IPS-15b (cell line): Measurements from ENCODE around the gene DLGAP4.

Experiments
- H3K27me3 ChIP-seq: one replicate; pipeline ENCODE4 v1.6.1; 2013; ENCODE audit warnings: low read length; ENCODE audit not compliant: control insufficient read depth, insufficient read depth
- H3K36me3 ChIP-seq: one replicate; pipeline ENCODE4 v1.6.1; 2013; ENCODE audit warnings: low read length; ENCODE audit not compliant: control insufficient read depth, insufficient read depth
- H3K4me1 ChIP-seq: one replicate; pipeline ENCODE4 v1.6.1; 2013; ENCODE audit warnings: mild to moderate bottlenecking, low read length; ENCODE audit not compliant: control insufficient read depth, insufficient read depth
- H3K4me3 ChIP-seq: one replicate; pipeline ENCODE4 v1.5.1; 2013; ENCODE audit warnings: low read depth, low read length
- H3K9ac ChIP-seq: one replicate; pipeline ENCODE4 v1.6.1; 2013; ENCODE audit warnings: low read depth, mild to moderate bottlenecking, low read length
- H3K9me3 ChIP-seq: one replicate; pipeline ENCODE4 v1.6.1; 2013; ENCODE audit warnings: mild to moderate bottlenecking, low read length; ENCODE audit not compliant: control insufficient read depth, insufficient read depth

Gene DLGAP4

DNA sequence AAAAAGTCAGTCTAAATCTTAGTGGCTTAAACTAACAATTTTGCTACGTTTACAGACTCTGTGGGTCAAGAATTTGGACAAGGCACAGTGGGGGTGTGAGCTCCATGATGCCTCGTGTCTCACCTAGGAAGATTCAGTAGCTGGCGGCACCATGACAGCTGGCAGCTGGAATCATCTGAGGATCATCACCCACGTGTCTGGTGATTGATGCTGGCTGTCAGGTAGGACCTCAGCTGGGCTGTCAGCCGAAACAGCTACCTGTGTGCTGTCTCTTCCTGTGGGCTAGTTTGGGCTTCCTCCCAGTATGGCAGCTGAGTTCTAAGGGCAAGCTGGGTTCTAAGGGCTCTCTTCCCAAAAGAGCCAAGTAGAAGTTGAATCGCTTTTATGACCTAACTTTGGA lies 26.4 kb upstream of the DLGAP4 start:
- H3K9ac ChIP-seq, result no peak overlapping the region
- no peak overlapping the region for H3K4me3 ChIP-seq
- H3K36me3 ChIP-seq, result no peaks in the 10 kb centered on the region
- H3K9me3 ChIP-seq, result no peaks in the 10 kb centered on the region
- no peaks in the 10 kb centered on the region for H3K27me3 ChIP-seq
- no peaks in the 10 kb centered on the region for H3K4me1 ChIP-seq

- Histone ChIP-seq H3K4me1 (no peaks in the 10 kb centered on the region), H3K4me3 (no peak overlapping the region), H3K9me3 (no peaks in the 10 kb centered on the region), H3K27me3 (no peaks in the 10 kb centered on the region), H3K36me3 (no peaks in the 10 kb centered on the region), H3K9ac (no peak overlapping the region)
Measured at GRCh38 chr20:36281785-36282380, 24.3 kb upstream of the DLGAP4 start.

DNA sequence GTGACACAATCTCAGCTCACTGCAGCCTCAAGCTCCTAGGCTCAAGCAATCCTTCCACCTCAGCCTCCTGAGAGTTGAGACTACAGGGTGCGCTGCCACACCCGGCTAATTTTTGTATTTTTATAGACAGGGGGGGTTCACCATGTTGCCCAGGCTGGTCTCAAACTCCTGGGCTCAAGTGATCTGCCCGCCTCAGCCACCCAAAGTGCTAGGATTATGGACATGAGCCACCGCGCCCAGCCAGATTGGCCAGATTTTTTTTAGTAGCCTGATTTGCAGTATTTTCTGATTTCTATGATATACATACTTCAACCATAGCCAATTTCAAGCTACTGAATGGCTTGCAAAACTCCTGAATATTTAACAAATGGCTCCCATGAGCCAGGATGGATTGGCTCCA lies 21.4 kb upstream of the DLGAP4 start:
- Histone ChIP-seq H3K9me3 (no peaks in the 10 kb centered on the region), H3K4me3 (no peak overlapping the region), H3K9ac (no peak overlapping the region), H3K27me3 (no peaks in the 10 kb centered on the region), H3K36me3 (no peaks in the 10 kb centered on the region), H3K4me1 (no peaks in the 10 kb centered on the region)

DNA sequence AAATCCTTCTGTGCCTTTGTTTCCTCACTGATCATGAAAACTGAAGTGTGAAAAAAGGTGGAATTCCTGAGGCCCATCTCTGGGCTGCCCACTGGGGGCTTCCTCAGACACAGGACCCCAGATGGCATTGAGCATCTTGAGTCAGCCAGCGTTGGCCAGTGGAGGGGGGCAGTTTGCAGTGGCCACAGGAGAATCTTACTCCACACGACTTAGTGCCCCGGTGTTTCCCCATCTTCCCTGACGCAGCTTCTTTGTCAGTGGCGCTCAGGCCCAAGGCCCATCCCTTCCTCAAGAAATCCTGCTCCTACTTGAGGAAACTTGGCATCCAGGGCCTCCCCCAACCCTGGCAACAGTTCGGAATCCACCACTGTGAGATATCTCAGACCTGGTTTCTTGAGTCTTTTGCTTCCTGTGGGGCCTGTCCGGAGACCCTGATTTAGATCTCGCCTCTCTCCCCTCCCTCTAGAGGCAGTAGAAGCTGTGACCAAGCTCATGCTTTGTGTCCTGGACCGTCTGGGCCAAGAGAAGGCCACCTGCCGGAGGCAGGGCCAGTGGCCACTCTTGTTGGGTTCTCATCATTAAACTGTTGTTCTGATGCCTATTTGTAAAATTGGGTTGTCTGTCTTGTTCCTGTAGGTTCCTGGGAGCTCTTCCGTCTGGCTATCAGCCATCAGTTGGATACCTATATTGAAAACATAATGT lies 20.2 kb upstream of the DLGAP4 start:
- no peaks in the 10 kb centered on the region for H3K36me3 ChIP-seq
- no peaks in the 10 kb centered on the region for H3K4me1 ChIP-seq
- no peak overlapping the region for H3K4me3 ChIP-seq
- H3K9me3 ChIP-seq, result no peaks in the 10 kb centered on the region
- H3K9ac ChIP-seq, result no peak overlapping the region
- H3K27me3 ChIP-seq, result no peaks in the 10 kb centered on the region

DNA sequence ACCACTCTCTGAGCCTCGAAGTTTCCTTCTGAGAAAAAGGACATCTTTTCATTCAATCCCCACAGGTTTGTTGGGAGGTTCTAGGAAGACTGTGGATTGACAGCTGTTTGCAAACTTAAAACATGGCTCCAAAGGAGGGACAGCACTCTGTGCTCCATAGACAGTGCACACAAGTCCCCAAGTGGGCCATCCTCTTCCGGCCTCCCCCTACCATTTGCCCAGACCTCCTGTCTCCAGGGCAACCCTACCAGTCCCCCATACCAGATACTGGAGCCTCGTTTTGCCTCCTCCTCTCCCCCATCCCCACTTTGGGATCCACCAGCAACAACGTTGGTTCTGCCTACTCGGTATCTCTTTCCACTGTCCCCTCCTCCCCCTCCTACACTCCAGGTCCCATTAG lies 8.5 kb upstream of the DLGAP4 start:
- Histone ChIP-seq H3K4me1 (no peaks in the 10 kb centered on the region), H3K9me3 (no peaks in the 10 kb centered on the region), H3K27me3 (no peaks in the 10 kb centered on the region), H3K36me3 (no peaks in the 10 kb centered on the region), H3K4me3 (no peak overlapping the region), H3K9ac (no peak overlapping the region)

GRCh38 chr20:36298061-36298460 lies 8.1 kb upstream of the DLGAP4 start:
- no peaks in the 10 kb centered on the region for H3K36me3 ChIP-seq
- H3K9me3 ChIP-seq, result no peaks in the 10 kb centered on the region
- no peaks in the 10 kb centered on the region for H3K4me1 ChIP-seq
- H3K4me3 ChIP-seq, result no peak overlapping the region
- no peaks in the 10 kb centered on the region for H3K27me3 ChIP-seq
- no peak overlapping the region for H3K9ac ChIP-seq

- H3K9ac ChIP-seq, result no peak overlapping the region
- H3K4me3 ChIP-seq, result no peak overlapping the region
- no peaks in the 10 kb centered on the region for H3K9me3 ChIP-seq
- no peaks in the 10 kb centered on the region for H3K4me1 ChIP-seq
- peaks cover under 1% of the 10 kb centered on the region for H3K27me3 ChIP-seq
- no peaks in the 10 kb centered on the region for H3K36me3 ChIP-seq
Measured at GRCh38 chr20:36298795-36299339, 7.3 kb upstream of the DLGAP4 start.

- Histone ChIP-seq H3K27me3 (peaks cover 6% of the 10 kb centered on the region), H3K9ac (no peak overlapping the region), H3K4me3 (no peak overlapping the region), H3K9me3 (no peaks in the 10 kb centered on the region), H3K36me3 (no peaks in the 10 kb centered on the region), H3K4me1 (no peaks in the 10 kb centered on the region)
Measured at GRCh38 chr20:36299459-36299858, 6.7 kb upstream of the DLGAP4 start.

GRCh38 chr20:36301359-36302119 lies 4.6 kb upstream of the DLGAP4 start:
- H3K27me3 ChIP-seq, result peaks cover 14% of the 10 kb centered on the region
- H3K9ac ChIP-seq, result no peak overlapping the region
- no peaks in the 10 kb centered on the region for H3K36me3 ChIP-seq
- no peak overlapping the region for H3K4me3 ChIP-seq
- H3K4me1 ChIP-seq, result no peaks in the 10 kb centered on the region
- no peaks in the 10 kb centered on the region for H3K9me3 ChIP-seq

- no peaks in the 10 kb centered on the region for H3K9me3 ChIP-seq
- H3K4me1 ChIP-seq, result peaks cover 5% of the 10 kb centered on the region
- H3K9ac ChIP-seq, result no peak overlapping the region
- peaks cover 21% of the 10 kb centered on the region for H3K27me3 ChIP-seq
- no peak overlapping the region for H3K4me3 ChIP-seq
- H3K36me3 ChIP-seq, result no peaks in the 10 kb centered on the region
Measured at GRCh38 chr20:36303020-36303595, 3.0 kb upstream of the DLGAP4 start.

- no peaks in the 10 kb centered on the region for H3K9me3 ChIP-seq
- H3K9ac ChIP-seq, result no peak overlapping the region
- no peak overlapping the region for H3K4me3 ChIP-seq
- peaks cover 27% of the 10 kb centered on the region for H3K27me3 ChIP-seq
- H3K4me1 ChIP-seq, result peaks cover 7% of the 10 kb centered on the region
- no peaks in the 10 kb centered on the region for H3K36me3 ChIP-seq
Measured at GRCh38 chr20:36303831-36304230, 2.3 kb upstream of the DLGAP4 start.
